ENCODE data around the gene CLNK.
A peak's percentile ranks its signal among the peaks of the same experiment; 100 is the strongest.

The CLNK gene

GRCh38 chr4:10495651-10496050 is 188.9 kb downstream of the CLNK start:
- DNase-seq = no peak

GRCh38 chr4:10492464-10492863 is 192.1 kb downstream of the CLNK start:
- DNase-seq = no peak

DNA sequence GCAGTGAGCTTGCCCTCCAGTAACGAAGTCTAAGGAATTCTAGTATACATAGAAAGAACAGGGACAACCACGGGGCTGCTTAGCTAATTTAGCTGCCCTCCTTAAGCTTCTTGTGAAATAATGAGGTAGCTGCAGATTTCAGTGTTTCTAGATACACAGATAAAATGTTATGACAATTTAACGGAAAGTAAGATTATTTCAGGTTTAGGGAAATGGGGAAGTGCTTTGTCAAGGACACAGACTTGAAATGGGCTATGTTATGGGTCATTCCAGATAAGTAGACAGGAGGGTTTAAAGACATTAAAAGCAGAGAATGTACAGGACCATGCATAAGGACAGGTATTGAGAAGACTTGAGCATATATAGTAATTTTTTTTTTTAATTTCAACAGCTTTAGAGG is 193.2 kb downstream of the CLNK start:
- no peak for DNase-seq

DNA sequence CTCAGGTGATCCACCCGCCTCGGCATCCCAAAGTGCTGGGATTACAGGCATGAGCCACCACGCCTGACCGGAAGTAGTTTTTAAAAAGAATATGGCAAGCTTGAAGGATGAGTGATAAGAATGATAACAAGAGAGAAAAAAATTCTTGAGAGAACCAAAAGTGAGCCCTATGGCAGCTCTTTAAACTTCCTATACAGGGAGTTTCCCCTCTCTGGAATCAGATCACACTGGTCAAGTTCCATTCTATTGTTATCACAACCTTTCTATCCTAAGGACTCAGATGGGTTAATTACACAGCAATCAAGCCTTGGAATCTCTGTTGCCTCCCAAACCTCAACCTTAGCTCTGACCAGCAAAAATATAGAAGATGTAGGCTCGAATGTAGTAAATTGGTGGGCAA is 193.6 kb downstream of the CLNK start:
- DNase-seq = no peak

DNA sequence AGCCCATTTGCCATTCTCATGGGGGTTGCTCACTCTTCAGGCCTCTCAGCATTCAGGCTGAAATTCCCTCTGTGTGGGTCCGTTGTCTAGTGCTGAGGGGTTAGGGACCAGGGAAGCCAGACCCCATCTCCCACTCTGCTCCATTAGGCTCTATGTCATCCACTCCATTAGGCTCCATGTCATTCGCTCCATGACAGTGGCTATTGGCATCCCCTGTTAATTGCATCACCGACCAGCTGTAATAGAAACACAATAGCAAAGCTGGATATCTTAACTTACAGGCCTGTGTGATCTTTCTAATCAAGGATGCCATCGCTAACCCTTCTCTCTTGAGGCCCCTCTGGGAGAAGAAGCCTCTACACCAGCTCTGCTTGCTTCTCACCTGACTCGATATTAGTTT is 201.7 kb downstream of the CLNK start:
- no peak for DNase-seq

DNA sequence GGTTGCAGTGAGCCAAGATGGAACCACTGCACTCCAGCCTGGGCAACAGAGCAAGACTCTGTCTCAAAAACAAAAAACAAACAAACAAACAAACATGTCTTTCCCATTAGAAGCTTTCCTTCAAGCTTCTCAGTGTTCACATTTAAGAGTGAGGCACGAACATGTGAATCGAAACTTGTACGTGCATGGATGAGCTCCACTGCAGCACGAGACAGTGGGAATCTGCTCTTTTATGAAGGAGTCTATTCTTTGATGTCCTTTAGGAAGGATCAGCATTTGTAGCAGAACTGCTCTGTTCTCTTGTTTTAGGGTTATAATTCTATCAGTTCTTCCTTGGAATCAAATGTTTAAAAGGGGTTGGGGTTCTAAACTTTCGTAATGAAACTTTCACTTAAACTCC is 204.0 kb downstream of the CLNK start:
- DNase-seq = no peak

DNA sequence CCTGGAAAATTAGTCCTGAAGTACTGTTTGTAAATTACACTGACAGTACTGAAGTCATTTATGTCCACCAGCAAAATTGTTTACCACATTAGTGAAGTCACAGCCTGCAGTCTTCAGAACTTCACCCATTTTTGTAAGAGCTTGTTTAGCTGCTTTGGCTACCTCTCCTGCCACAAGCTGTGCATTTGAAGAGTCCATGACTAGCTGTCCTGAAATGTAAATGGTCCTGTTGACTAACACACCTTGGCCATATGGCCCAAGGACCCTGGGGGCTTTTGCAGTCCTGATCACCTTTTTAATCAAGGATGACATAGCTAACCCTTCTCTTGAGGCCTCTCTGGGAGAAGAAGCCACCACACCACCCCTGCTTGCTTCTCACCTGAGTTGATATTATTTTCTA is 205.9 kb downstream of the CLNK start:
- peak; percentile 86 for DNase-seq

DNA sequence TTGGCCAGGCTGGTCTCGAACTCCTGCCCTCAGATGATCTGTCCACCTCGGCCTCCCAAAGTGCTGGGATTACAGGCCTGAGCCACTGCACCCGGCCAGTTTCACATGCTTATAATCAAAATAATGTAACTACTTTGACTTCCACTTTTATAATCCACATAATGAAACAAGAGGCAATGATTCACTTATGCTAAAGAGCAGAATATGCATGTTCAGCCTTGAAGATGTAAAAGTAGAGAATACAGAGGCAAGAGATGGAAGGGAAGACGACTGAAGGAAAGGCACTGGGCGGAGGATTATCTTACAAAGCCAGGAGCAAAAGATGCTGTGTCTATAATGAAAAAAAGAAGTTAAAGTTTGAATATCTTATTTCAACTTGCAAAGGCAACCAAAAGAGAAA is 214.1 kb downstream of the CLNK start:
- no peak for DNase-seq

DNA sequence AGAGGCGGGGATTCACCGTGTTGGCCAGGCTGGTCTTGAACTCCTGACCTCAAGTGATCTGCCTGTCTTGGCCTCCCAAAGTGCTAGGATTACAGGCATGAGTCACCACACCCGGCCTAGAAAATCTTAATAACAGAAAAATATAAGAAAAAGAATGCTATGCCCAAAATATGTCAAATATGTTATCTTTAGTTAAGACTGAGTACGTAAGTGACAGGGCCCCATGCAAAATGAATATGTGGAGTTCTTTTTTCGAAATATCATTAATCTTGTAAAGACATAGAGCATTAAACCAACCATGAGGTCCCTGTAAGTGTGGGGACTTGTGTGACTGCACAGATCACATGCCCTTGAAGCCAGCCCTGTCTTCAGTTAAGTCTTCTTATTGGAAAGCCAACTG is 218.4 kb downstream of the CLNK start:
- DNase-seq = no peak

DNA sequence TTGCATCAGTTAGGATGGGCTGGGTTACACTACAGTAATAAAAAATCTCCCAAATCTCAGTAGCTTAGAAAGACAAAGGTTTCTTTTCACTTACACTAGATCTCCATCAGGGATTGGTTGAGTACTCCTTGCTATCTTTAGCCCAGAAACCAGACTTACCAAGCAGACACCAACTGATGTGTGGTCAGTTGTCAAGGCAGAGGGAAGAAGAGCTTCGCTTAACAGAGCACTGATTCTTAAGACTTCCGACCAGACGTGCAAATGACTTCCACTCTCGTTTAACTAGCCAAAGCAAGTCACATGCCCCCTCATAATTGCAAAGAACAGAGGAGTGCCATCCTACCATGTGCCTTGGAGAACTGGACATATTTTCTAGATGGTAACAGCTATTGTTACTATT is 221.7 kb downstream of the CLNK start:
- DNase-seq = no peak

- no peak for DNase-seq
These were observed 222.6 kb downstream of the CLNK start for GRCh38 chr4:10461850-10462400.

GRCh38 chr4:10461091-10461849 is 223.3 kb downstream of the CLNK start:
- peak; percentile 85 for DNase-seq

DNA sequence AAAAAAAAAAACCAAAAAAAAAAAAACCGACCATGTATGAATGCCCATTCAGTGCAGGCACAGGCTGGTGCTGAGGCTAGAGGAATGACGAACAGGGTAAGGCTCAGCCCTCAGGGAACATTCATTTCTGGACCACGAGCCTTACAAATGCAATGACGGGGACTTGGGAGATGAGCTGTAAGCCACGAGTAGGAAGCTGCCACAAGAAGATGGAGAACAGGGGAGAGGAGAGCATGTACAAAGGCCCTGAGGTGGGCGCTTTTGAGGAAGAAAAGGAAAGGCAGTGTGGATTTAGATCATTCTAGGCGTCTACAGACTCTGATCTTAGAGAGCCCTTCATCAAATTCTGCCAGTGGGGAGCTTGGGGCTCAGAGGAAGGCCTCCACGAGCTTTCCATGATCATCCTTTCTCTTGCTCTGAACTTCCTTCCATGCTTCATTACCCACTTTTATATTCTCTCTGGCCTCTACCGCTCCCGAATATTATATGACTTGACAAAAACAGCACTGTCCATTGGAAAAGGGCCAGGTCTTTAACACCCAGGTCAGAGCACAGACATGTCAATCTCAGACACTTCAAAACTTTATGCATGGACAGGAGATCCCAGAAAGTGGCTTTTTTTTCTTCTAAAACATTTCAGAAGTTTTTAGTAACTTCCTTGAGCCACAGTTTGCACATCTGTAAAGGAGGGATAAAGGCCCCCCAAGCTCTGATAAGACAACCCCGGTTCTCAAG is 224.1 kb downstream of the CLNK start:
- no peak for DNase-seq

DNA sequence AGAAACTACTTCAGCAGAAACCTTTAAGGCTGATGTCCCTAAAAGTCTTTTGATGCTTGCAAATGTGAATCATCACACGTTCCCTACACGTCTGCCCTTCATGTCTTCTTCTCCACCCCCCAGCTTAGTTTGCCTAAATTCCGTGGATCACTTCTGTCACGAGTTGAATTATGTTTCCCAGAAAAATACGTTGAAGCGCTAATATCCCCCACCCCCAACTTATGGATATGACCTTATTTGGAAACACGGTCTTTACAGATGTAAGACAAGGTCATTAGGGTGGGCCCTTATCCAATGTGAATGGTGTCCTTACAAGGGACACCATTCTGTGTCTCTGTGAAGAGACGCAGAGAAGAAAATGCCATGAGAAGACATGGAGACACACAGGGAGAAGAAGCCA is 225.3 kb downstream of the CLNK start:
- DNase-seq = no peak

- peak; percentile 59 for DNase-seq
These were observed 226.4 kb downstream of the CLNK start for GRCh38 chr4:10458177-10458576.

- peak; percentile 81 for DNase-seq
These were observed 227.2 kb downstream of the CLNK start, which contains the start of gene ZNF518B for GRCh38 chr4:10457255-10457801. Gene ZNF518B, minus strand, starts transcription at chr4:10457426. Its CDS starts 11,098 bp downstream, at chr4:10446328.

- peak; percentile 69 for DNase-seq
These were observed 227.8 kb downstream of the CLNK start for GRCh38 chr4:10456595-10457254.

GRCh38 chr4:10456260-10456594 is 228.3 kb downstream of the CLNK start:
- DNase-seq = no peak

DNA sequence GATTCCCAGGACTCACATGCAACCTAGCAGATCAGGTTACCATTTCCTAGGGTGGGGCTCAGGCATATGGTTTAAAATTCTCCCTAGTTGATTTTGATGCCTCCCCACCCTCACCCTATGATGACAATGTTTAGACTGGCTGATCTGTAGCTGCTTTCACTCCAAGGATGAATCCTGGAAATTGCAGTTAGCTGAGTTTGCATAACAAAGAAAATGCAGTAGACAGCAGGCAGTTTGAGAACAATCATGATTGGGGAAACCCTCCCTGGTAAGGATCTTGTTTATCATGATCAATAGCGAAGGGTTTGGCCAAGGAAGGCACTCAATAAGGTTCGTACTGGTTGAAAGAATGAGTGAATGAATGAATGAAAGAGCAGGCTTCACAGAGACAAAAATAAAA is 229.4 kb downstream of the CLNK start:
- DNase-seq = no peak

- DNase-seq = no peak
These were observed 229.8 kb downstream of the CLNK start for GRCh38 chr4:10454726-10455125.

- DNase-seq = no peak
These were observed 230.4 kb downstream of the CLNK start for GRCh38 chr4:10454121-10454520.

- DNase-seq = no peak
These were observed 235.6 kb downstream of the CLNK start for GRCh38 chr4:10448991-10449390.

DNA sequence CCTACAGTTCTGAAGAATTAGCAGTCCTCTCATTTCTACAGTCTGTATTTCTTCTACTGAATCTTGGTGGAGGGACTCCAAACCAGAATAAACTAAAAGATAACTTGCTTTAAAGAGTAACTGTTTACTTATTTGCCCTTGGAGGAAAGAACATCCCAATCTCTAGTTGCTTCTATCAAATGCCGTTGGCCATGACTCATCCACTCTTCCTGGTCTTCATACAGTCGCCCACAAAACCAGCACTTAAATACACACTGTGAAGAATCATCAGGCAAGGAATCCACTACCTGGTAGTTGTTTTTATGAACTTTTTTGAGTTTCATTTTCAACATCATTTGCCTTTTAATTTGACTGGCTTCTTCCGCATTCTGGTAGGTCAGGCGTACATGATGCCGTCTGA is 241.6 kb downstream of the CLNK start:
- DNase-seq = no peak

Data from islet precursor cell (in vitro differentiated cells).